ENCODE measurements around the gene RPGRIP1L. TPM values are rescaled to one million over a fixed set of nuclear protein-coding genes. Genes with fewer than 3 reads are reported as not detected.

The RPGRIP1L gene
- total RNA-seq, 3 donors from 2014 or later: 2.1 to 5.3 (median 3.8) TPM

GRCh38 chr16:53576904-53577303 is 126.8 kb downstream of the RPGRIP1L start:
- ATAC-seq (no peak), DNase-seq (no peak)
- no peak for TF ChIP-seq CTCF (IDR thresholded peaks at IDR 0.05)
- Histone ChIP-seq H3K4me1 (ENCODE audit: low read depth) (no peaks in the 10 kb centered on the region), H3K4me3 (no peak overlapping the region), H3K9me3 (no peaks in the 10 kb centered on the region), H3K36me3 (ENCODE audit: low read depth) (no peaks in the 10 kb centered on the region)
- intact Hi-C loops (cut with DNase I, micrococcal nuclease): no loop called here

GRCh38 chr16:53576210-53576609 is 127.4 kb downstream of the RPGRIP1L start:
- no peak for DNase-seq
- H3K4me3 ChIP-seq: no peak overlapping the region
- TF ChIP-seq CTCF (IDR thresholded peaks at IDR 0.05): no peak
- H3K36me3 ChIP-seq (ENCODE audit: low read depth): no peaks in the 10 kb centered on the region
- no peaks in the 10 kb centered on the region for H3K4me1 ChIP-seq (ENCODE audit: low read depth)
- H3K9me3 ChIP-seq: peaks cover 4% of the 10 kb centered on the region
- intact Hi-C loops (cut with DNase I, micrococcal nuclease): no loop called here
- ATAC-seq: no peak

GRCh38 chr16:53571763-53572162 is 131.9 kb downstream of the RPGRIP1L start:
- H3K9me3 ChIP-seq: peaks cover 9% of the 10 kb centered on the region
- H3K36me3 ChIP-seq (ENCODE audit: low read depth): no peaks in the 10 kb centered on the region
- no peak for DNase-seq
- H3K4me3 ChIP-seq: no peak overlapping the region
- ATAC-seq: no peak
- H3K4me1 ChIP-seq (ENCODE audit: low read depth): no peaks in the 10 kb centered on the region
- intact Hi-C loops (cut with DNase I, micrococcal nuclease): no loop called here
- TF ChIP-seq CTCF (IDR thresholded peaks at IDR 0.05): no peak

GRCh38 chr16:53566552-53567245 is 137.0 kb downstream of the RPGRIP1L start:
- intact Hi-C loops (cut with DNase I, micrococcal nuclease): no loop called here
- Histone ChIP-seq H3K9me3 (peaks cover 9% of the 10 kb centered on the region), H3K36me3 (ENCODE audit: low read depth) (no peaks in the 10 kb centered on the region), H3K4me1 (ENCODE audit: low read depth) (no peaks in the 10 kb centered on the region), H3K4me3 (no peak overlapping the region)
- ATAC-seq (no peak), DNase-seq (no peak)
- no peak for TF ChIP-seq CTCF (IDR thresholded peaks at IDR 0.05)

- Histone ChIP-seq H3K4me1 (ENCODE audit: low read depth) (no peaks in the 10 kb centered on the region), H3K36me3 (ENCODE audit: low read depth) (no peaks in the 10 kb centered on the region), H3K9me3 (no peaks in the 10 kb centered on the region), H3K4me3 (no peak overlapping the region)
- intact Hi-C loops (cut with DNase I, micrococcal nuclease): no loop called here
- DNase-seq (no peak), ATAC-seq (no peak)
- no peak for TF ChIP-seq CTCF (IDR thresholded peaks at IDR 0.05)
Observed at GRCh38 chr16:53565296-53565863, 138.3 kb downstream of the RPGRIP1L start.
